Suprapubic skin (tissue), 4 donors: ENCODE results near the gene ZEB2. TPM values are rescaled to one million over a fixed set of nuclear protein-coding genes. Genes with fewer than 3 reads are reported as not detected.
A peak's percentile ranks its signal among the peaks of the same experiment; 100 is the strongest.

Source experiments
- DNase-seq, 2 donors: peaks; one replicate each; pipeline ENCODE4 v3.0.0-alpha.2; 2019; ENCODE audit warnings: low spot score in 2 of 2
- H3K27ac ChIP-seq: fragments of 200-600 bp; sonication (generic); one replicate; pipeline ENCODE4 v1.5.1; 2019
- H3K27me3 ChIP-seq: fragments of 200-600 bp; sonication (generic); one replicate; pipeline ENCODE4 v1.5.1; 2019
- H3K36me3 ChIP-seq: fragments of 200-600 bp; sonication (generic); one replicate; pipeline ENCODE4 v1.5.1; 2019
- H3K4me1 ChIP-seq: fragments of 200-600 bp; sonication (generic); one replicate; pipeline ENCODE4 v1.5.1; 2019
- H3K4me3 ChIP-seq: fragments of 200-600 bp; sonication (generic); one replicate; pipeline ENCODE4 v1.5.1; 2019; ENCODE audit warnings: mild to moderate bottlenecking
- H3K9me3 ChIP-seq: fragments of 200-600 bp; sonication (generic); one replicate; pipeline ENCODE4 v1.5.1; 2019
- EP300 ChIP-seq: sonication (generic); formaldehyde crosslinking; IDR thresholded peaks from one replicate; pipeline ENCODE4 v1.6.1; 2017; ENCODE audit warnings: antibody characterized with exemption
- POLR2A ChIP-seq, 2 donors: fragments of 450-650 bp; IDR thresholded peaks; one replicate each; pipeline ENCODE4 v1.6.1; 2017; ENCODE audit warnings: antibody characterized with exemption in 2 of 2, mild to moderate bottlenecking in 2 of 2, moderate library complexity in 2 of 2
- POLR2AphosphoS5 ChIP-seq, 3 donors: sonication (generic); formaldehyde crosslinking; IDR thresholded peaks; one replicate each; pipeline ENCODE4 v1.6.1; 2017; ENCODE audit warnings: antibody characterized with exemption in 3 of 3
- WGBS: methylation state at CpG from one replicate; pipeline ENCODE4 v1.1.5; 2018; 5-methylcytosine and 5-hydroxymethylcytosine counted together
- total RNA-seq, 4 donors: library from RNA; depleted of rRNA; stranded (reverse); fragments of >200 nt; gene quantifications; one replicate each; pipeline ENCODE4 v1.1.0, GENCODE V29; 2016
- TF ChIP-seq, protein P1 (sequence below), 2 donors: fragments of 200-600 bp in 1 of 2; fragments of 450-650 bp in 1 of 2; sonication (generic) in 1 of 2; IDR thresholded peaks; one replicate each; pipeline ENCODE4 v1.5.1; 2016 to 2019; ENCODE audit warnings: antibody characterized with exemption in 2 of 2, mild to moderate bottlenecking in 1 of 2, moderate library complexity in 1 of 2

The ZEB2 gene
- total RNA-seq, 4 donors from 2014 or later, result 16.3 to 43.7 (median 34.5) TPM

DNA sequence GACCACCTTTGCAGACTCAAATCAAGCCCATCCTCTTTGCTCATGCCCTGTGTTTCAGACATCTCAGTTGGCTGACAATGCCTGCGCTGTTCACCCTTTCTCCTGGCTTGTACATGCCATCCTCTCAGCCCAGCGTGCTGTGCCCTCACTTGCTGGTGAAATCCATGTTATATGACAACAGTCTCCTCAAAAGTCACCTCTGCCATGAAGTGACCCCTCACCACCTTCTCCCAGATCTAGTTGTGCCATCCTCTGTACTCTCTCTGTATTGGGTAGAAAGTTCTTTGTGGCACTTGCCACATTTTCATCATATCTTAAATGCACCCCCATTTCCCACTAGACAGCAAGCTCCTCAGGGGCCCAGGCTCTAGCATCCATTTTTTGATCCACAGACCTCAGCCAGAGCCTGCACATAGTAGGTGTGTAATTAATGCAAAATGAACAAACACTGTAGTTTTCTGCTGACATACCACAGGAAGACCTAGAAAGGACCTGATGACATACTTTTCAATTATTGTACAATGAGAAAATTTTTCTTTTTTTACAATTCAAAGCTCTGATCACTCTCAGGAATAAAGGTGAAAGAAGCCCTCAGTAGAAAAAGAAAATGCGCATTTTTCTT is 22.8 kb downstream of the ZEB2 start:
- 84% methylated on average over 3 of the region's 3 CpGs for WGBS
- H3K36me3 ChIP-seq, result no peaks in the 10 kb centered on the region
- no peaks in the 10 kb centered on the region for H3K27me3 ChIP-seq
- no peak overlapping the region for H3K27ac ChIP-seq
- no peak overlapping the region for H3K4me3 ChIP-seq
- peaks cover 23% of the 10 kb centered on the region for H3K4me1 ChIP-seq
- no peak for DNase-seq
- no peaks in the 10 kb centered on the region for H3K9me3 ChIP-seq
- TF ChIP-seq EP300 (no peak), POLR2AphosphoS5 (IDR thresholded peaks at IDR 0.05) (no peak), POLR2A (IDR thresholded peaks at IDR 0.05) (no peak)
- TF ChIP-seq, protein P1, sequence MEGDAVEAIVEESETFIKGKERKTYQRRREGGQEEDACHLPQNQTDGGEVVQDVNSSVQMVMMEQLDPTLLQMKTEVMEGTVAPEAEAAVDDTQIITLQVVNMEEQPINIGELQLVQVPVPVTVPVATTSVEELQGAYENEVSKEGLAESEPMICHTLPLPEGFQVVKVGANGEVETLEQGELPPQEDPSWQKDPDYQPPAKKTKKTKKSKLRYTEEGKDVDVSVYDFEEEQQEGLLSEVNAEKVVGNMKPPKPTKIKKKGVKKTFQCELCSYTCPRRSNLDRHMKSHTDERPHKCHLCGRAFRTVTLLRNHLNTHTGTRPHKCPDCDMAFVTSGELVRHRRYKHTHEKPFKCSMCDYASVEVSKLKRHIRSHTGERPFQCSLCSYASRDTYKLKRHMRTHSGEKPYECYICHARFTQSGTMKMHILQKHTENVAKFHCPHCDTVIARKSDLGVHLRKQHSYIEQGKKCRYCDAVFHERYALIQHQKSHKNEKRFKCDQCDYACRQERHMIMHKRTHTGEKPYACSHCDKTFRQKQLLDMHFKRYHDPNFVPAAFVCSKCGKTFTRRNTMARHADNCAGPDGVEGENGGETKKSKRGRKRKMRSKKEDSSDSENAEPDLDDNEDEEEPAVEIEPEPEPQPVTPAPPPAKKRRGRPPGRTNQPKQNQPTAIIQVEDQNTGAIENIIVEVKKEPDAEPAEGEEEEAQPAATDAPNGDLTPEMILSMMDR (IDR thresholded peaks at IDR 0.05), result no peak

DNA sequence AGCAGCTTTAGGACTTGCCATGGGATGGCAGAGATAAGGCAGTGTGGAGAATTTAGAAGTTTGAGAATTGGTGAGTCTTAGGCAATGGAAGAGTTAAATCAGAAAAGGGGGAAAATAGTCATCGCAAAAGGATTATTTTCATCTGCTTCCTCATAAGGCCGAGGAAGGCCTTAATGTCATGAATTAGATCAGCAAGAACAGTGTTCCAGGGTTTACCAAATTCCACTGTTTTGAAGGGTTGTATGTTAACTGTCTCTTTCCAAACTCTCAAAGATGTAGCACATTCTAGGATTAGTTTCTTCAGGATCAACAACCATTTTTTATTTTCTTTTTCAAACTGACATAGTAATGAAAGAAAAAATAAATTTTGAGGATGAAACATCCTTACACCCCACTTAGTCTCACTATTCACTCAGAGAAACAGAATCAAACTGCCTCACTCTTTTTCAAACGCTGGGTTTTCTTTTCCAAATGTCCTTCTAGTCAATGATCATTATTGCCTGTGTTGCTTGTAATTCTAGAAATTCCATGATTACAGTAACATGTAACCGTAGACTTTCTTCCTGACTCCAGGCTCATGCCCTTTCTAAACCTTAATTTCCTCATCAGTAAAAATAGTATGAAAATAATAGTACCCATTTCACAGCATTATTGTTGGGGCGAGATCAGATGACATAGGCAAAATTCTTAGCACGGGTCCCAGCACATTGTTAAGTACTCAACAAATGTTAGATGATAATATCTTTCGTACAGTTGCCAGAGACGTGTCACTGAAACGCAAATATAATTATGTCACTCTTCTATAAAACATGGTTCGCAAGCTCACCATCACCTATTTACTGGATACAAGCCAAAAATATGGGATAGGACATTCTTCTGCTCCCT is 23.6 kb downstream of the ZEB2 start:
- H3K27me3 ChIP-seq, result no peaks in the 10 kb centered on the region
- TF ChIP-seq, protein P1 (IDR thresholded peaks at IDR 0.05), result no peak
- TF ChIP-seq POLR2A (IDR thresholded peaks at IDR 0.05) (no peak), EP300 (no peak), POLR2AphosphoS5 (IDR thresholded peaks at IDR 0.05) (no peak)
- peak overlapping the region; percentile 45 for H3K27ac ChIP-seq
- peaks cover 19% of the 10 kb centered on the region for H3K4me1 ChIP-seq
- H3K4me3 ChIP-seq, result no peak overlapping the region
- no peaks in the 10 kb centered on the region for H3K36me3 ChIP-seq
- WGBS, result 55% methylated on average over 10 of the region's 10 CpGs
- no peaks in the 10 kb centered on the region for H3K9me3 ChIP-seq
- DNase-seq, result no peak

DNA sequence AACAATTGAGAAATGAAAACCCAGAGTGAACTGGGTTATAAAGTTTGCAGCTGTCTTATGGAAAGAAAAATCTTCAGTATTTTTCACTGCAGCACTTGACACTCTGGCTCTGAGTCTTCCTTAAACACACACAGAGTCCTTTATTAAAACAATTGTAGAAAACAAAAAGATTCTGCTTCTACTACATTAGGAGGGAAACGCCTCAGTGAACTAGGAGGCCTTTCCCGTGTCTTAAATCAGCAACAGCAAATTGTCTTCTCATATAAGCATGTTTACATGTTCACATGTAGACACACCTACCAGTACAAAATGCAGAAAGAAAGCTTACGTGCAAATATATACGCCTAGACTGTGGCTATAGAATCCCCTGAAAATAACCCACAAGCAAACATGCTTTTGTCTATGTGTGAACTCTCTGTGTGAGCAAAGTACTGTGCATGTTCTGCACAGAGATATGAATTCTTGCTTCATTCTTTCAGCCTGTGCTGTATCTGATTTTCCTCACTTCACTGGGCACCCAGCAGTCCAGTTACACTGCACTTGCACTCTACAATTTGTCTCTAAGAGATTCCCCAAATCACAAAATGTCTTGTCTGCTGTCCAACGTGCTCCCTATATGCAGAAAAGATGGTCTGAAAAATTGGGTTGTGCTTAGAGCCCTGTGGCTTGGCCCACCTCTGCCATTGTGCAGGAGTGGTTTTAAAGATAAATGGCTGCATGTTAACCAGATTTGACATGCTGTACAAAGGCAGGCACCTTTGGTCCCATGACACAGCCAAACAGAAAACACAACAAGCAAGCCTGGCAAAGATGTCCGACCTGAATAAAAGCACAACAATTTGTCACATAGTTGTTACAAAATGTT is 24.5 kb downstream of the ZEB2 start:
- WGBS, result 59% methylated on average over 6 of the region's 6 CpGs
- peak overlapping the region; percentile 45 for H3K27ac ChIP-seq
- H3K4me3 ChIP-seq, result no peak overlapping the region
- no peaks in the 10 kb centered on the region for H3K27me3 ChIP-seq
- no peak for DNase-seq
- peaks cover 19% of the 10 kb centered on the region for H3K4me1 ChIP-seq
- no peak for TF ChIP-seq POLR2AphosphoS5 (IDR thresholded peaks at IDR 0.05)
- no peak for TF ChIP-seq POLR2A (IDR thresholded peaks at IDR 0.05)
- TF ChIP-seq, protein P1 (IDR thresholded peaks at IDR 0.05), result no peak
- no peak for TF ChIP-seq EP300
- H3K9me3 ChIP-seq, result no peaks in the 10 kb centered on the region
- H3K36me3 ChIP-seq, result no peaks in the 10 kb centered on the region

DNA sequence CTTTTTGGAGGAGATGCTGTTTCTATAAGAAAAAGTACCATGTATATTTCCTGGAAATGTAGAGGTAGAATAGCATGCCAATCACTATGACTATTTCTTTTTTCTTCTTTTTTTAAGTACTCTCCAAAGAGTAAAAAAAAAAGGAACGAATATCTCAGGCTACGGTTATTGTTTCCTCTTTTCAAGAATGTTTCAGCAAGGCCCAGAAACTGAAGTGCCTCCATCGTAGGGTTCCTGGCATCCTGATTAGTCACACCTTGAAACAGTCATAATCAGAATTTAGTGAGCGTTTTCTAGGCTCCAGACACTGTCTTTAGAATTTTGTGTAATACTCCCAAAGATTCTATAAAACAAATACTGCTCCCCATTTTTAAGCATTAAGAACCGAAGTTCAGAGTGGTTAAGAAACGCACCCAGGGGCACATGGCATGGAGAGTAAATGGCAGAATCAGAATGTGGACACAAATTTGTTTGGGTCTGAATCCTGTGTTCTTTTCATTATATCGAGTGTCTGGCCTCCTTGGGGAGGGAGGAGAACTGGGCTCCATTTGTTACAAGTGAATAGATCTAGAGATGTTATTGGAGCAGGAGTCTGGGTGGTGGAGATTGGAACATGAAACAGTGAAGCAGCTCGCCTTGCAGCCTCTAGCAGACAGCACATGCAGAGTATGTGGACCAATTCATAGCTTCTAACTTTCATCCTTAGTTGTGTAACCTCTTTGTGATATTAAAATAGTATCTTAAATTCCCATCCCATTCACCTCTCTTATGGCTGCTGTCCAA is 26.7 kb downstream of the ZEB2 start:
- Histone ChIP-seq H3K9me3 (no peaks in the 10 kb centered on the region), H3K27ac (peak overlapping the region; percentile 24), H3K4me3 (no peak overlapping the region), H3K4me1 (peaks cover 19% of the 10 kb centered on the region), H3K36me3 (no peaks in the 10 kb centered on the region), H3K27me3 (no peaks in the 10 kb centered on the region)
- DNase-seq, result no peak
- 73% methylated on average over 8 of the region's 8 CpGs for WGBS
- TF ChIP-seq POLR2AphosphoS5 (IDR thresholded peaks at IDR 0.05), result no peak
- no peak for TF ChIP-seq EP300
- TF ChIP-seq, protein P1 (IDR thresholded peaks at IDR 0.05), result no peak
- TF ChIP-seq POLR2A (IDR thresholded peaks at IDR 0.05), result no peak
